HG03342 (cell line): Measurements from ENCODE around the gene PRLHR.
"Not testable (repeated sequence)": the region's sequence is repeated elsewhere in the genome, so short reads cannot be mapped to it uniquely, and the experiment has no call there.

Experiments used
- ATAC-seq: cut with Tn5 transposase; IDR thresholded peaks from one replicate; pipeline ENCODE4 v1.9.1; 2021; ENCODE audit warnings: mild to moderate bottlenecking, moderate library complexity; ENCODE audit not compliant: unreplicated experiment

PRLHR gene

GRCh38 chr10:118595598-118596425 lies at the start of gene PRLHR:
PRLHR (minus strand) TSS chr10:118595648; CDS start chr10:118595244, 404 bp downstream.
- no peak for ATAC-seq

- ATAC-seq, result no peak
These were observed 46.8 kb upstream of the PRLHR start for GRCh38 chr10:118642228-118642627.

GRCh38 chr10:118638680-118639079 lies 43.2 kb upstream of the PRLHR start:
- no peak for ATAC-seq

- no peak for ATAC-seq
These were observed 40.4 kb upstream of the PRLHR start for GRCh38 chr10:118635674-118636402.

- ATAC-seq, result no peak
These were observed 38.3 kb upstream of the PRLHR start for GRCh38 chr10:118633786-118634185.

GRCh38 chr10:118629211-118629610 lies 33.8 kb upstream of the PRLHR start:
- no peak for ATAC-seq

- no peak for ATAC-seq
These were observed 32.9 kb upstream of the PRLHR start for GRCh38 chr10:118628397-118628796.

GRCh38 chr10:118626953-118627352 lies 31.5 kb upstream of the PRLHR start:
- no peak for ATAC-seq

- ATAC-seq, result no peak
These were observed 30.1 kb upstream of the PRLHR start for GRCh38 chr10:118625504-118625903.

- ATAC-seq, result no peak
These were observed 29.3 kb upstream of the PRLHR start for GRCh38 chr10:118624747-118625146.

GRCh38 chr10:118621304-118621942 lies 26.0 kb upstream of the PRLHR start:
- no peak for ATAC-seq

GRCh38 chr10:118613863-118614262 lies 18.4 kb upstream of the PRLHR start:
- ATAC-seq, result not testable (repeated sequence)

- ATAC-seq, result no peak
These were observed 15.1 kb upstream of the PRLHR start for GRCh38 chr10:118610577-118610976.

- no peak for ATAC-seq
These were observed 12.4 kb upstream of the PRLHR start for GRCh38 chr10:118607768-118608354.

GRCh38 chr10:118605694-118606093 lies 10.2 kb upstream of the PRLHR start:
- ATAC-seq, result no peak

- ATAC-seq, result no peak
These were observed 1.1 kb upstream of the PRLHR start for GRCh38 chr10:118596426-118597124.

GRCh38 chr10:118595064-118595420 lies 406 bp downstream of the PRLHR start:
- no peak for ATAC-seq

GRCh38 chr10:118594392-118595063 lies 920 bp downstream of the PRLHR start:
- no peak for ATAC-seq

- no peak for ATAC-seq
These were observed 2.6 kb downstream of the PRLHR start for GRCh38 chr10:118592675-118593330.

GRCh38 chr10:118590334-118590733 lies 5.1 kb downstream of the PRLHR start:
- no peak for ATAC-seq
